ENCODE results near the gene SLCO2A1.

SLCO2A1 gene

DNA sequence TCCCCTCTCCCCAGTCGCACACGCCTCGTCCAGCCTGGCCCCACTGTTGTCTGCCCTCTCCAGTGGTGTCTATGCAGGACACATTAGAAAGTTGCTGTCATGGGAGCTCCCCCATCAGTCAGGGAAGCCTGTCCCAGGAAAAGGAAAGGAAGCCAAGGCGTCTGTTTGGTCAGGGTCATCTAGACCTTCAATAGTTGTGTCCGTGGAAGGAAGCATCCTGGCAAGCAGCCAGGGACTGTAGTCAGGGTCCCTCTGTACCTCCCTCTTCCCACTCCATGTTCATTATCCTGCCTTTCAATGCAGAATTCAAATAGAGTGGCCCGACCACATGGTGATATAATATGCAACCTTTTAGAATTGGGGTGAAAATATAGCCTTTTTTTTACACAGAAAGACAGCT lies 73.4 kb downstream of the SLCO2A1 start:
- H3K4me1 ChIP-seq (ENCODE audit: low read length): no peaks in the 10 kb centered on the region
- H3K9me2 ChIP-seq (replicated peaks; ENCODE audit: insufficient read depth, low read length): no peaks in the 10 kb centered on the region
- H3K9ac ChIP-seq (ENCODE audit: low read length): no peak overlapping the region
- no peak overlapping the region for H3K4me3 ChIP-seq (ENCODE audit: low read length)
- no peak overlapping the region for H3K4me2 ChIP-seq (ENCODE audit: low read depth, low read length)
- TF ChIP-seq, protein P1, sequence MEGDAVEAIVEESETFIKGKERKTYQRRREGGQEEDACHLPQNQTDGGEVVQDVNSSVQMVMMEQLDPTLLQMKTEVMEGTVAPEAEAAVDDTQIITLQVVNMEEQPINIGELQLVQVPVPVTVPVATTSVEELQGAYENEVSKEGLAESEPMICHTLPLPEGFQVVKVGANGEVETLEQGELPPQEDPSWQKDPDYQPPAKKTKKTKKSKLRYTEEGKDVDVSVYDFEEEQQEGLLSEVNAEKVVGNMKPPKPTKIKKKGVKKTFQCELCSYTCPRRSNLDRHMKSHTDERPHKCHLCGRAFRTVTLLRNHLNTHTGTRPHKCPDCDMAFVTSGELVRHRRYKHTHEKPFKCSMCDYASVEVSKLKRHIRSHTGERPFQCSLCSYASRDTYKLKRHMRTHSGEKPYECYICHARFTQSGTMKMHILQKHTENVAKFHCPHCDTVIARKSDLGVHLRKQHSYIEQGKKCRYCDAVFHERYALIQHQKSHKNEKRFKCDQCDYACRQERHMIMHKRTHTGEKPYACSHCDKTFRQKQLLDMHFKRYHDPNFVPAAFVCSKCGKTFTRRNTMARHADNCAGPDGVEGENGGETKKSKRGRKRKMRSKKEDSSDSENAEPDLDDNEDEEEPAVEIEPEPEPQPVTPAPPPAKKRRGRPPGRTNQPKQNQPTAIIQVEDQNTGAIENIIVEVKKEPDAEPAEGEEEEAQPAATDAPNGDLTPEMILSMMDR (IDR thresholded peaks at IDR 0.05; ENCODE audit: low read length): no peak
- no peak for TF ChIP-seq EZH2 (optimal IDR thresholded peaks at IDR 0.05; ENCODE audit: low read depth, low read length)
- TF ChIP-seq EZH2phosphoT487 (IDR thresholded peaks at IDR 0.05; ENCODE audit: low read length): no peak
- no peak for DNase-seq
- no peak overlapping the region for H3K27ac ChIP-seq (ENCODE audit: low read length)
- no peaks in the 10 kb centered on the region for H3K27me3 ChIP-seq (replicated peaks; ENCODE audit: insufficient read depth, low read length)
- H3F3A ChIP-seq (ENCODE audit: insufficient read depth, low read length): no peaks in the 10 kb centered on the region
- no peaks in the 10 kb centered on the region for H3K36me3 ChIP-seq (replicated peaks; ENCODE audit: insufficient read depth, low read length)
- H2AFZ ChIP-seq (ENCODE audit: low read length): no peak overlapping the region
- no peaks in the 10 kb centered on the region for H4K20me1 ChIP-seq (ENCODE audit: insufficient read depth, low read length)
- H3K9me3 ChIP-seq (replicated peaks; ENCODE audit: insufficient read depth, low read length): no peaks in the 10 kb centered on the region
- H3K79me2 ChIP-seq (ENCODE audit: low read length): no peaks in the 10 kb centered on the region

DNA sequence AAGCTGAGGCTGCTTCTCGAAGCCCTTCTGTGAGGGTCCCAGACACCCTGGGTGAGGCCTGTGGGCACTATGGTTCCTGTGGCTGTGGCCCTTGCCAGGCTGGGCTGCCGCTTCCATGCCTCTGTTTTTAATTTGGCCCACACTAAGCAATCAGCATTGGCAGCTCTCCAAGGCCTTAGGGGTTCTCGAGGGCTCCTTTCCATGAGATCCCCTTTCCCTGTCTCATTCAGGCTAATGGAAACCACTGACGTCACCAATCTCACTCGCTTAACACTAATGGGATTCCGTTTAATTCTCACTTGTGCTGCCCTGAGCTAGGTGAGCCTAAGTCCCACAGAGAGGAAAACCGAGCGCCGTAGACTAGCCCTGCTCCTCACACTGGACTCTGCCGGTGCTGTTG lies 73.8 kb downstream of the SLCO2A1 start:
- Histone ChIP-seq H3K27me3 (replicated peaks; ENCODE audit: insufficient read depth, low read length) (no peaks in the 10 kb centered on the region), H3K4me3 (ENCODE audit: low read length) (no peak overlapping the region), H3K36me3 (replicated peaks; ENCODE audit: insufficient read depth, low read length) (no peaks in the 10 kb centered on the region), H3K9me2 (replicated peaks; ENCODE audit: insufficient read depth, low read length) (no peaks in the 10 kb centered on the region), H3K27ac (ENCODE audit: low read length) (no peak overlapping the region), H4K20me1 (ENCODE audit: insufficient read depth, low read length) (no peaks in the 10 kb centered on the region), H3K9ac (ENCODE audit: low read length) (no peak overlapping the region), H2AFZ (ENCODE audit: low read length) (no peak overlapping the region), H3K79me2 (ENCODE audit: low read length) (no peaks in the 10 kb centered on the region), H3F3A (ENCODE audit: insufficient read depth, low read length) (no peaks in the 10 kb centered on the region), H3K4me1 (ENCODE audit: low read length) (no peaks in the 10 kb centered on the region), H3K9me3 (replicated peaks; ENCODE audit: insufficient read depth, low read length) (no peaks in the 10 kb centered on the region), H3K4me2 (ENCODE audit: low read depth, low read length) (no peak overlapping the region)
- no peak for DNase-seq
- TF ChIP-seq EZH2phosphoT487 (IDR thresholded peaks at IDR 0.05; ENCODE audit: low read length) (no peak), EZH2 (optimal IDR thresholded peaks at IDR 0.05; ENCODE audit: low read depth, low read length) (no peak)
- TF ChIP-seq, protein P1 (IDR thresholded peaks at IDR 0.05; ENCODE audit: low read length): no peak

DNA sequence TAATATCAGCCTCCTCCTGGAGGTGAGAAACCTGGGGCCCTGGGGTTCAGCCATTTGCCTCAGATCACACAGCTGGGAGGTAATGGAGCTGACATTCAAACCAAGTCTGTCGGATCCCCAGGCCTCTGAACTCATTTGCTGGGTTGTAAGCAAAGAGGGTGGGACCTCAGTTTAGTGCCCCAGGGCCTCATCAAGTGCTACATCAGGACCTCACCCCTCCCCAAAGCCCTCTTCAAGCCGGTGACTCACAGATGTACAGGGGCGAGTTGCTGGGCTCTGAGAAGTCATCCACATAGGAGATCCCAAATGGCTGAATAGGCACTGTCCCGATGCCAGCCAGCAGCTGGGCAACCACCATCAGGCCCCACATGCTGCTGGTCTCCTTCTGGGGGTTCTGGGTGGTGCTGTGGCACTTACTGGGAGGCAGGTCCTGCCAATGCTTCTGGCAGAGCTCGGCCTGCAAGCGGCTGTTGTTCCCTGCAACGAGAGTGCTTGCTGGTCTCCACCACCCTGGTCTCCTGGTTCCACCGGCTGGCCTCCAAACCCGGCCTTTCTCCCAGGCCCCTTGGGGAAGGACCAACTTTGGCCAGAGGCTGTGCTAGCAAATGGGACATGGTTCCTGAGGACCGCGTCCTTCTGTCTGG lies 74.9 kb downstream of the SLCO2A1 start:
- Histone ChIP-seq H3F3A (ENCODE audit: insufficient read depth, low read length) (no peaks in the 10 kb centered on the region), H3K4me1 (ENCODE audit: low read length) (no peaks in the 10 kb centered on the region), H2AFZ (ENCODE audit: low read length) (no peak overlapping the region), H3K27me3 (replicated peaks; ENCODE audit: insufficient read depth, low read length) (no peaks in the 10 kb centered on the region), H4K20me1 (ENCODE audit: insufficient read depth, low read length) (no peaks in the 10 kb centered on the region), H3K9me3 (replicated peaks; ENCODE audit: insufficient read depth, low read length) (no peaks in the 10 kb centered on the region), H3K9ac (ENCODE audit: low read length) (no peak overlapping the region), H3K9me2 (replicated peaks; ENCODE audit: insufficient read depth, low read length) (no peaks in the 10 kb centered on the region), H3K36me3 (replicated peaks; ENCODE audit: insufficient read depth, low read length) (no peaks in the 10 kb centered on the region), H3K27ac (ENCODE audit: low read length) (no peak overlapping the region), H3K4me2 (ENCODE audit: low read depth, low read length) (no peak overlapping the region), H3K79me2 (ENCODE audit: low read length) (no peaks in the 10 kb centered on the region), H3K4me3 (ENCODE audit: low read length) (no peak overlapping the region)
- no peak for DNase-seq
- TF ChIP-seq, protein P1 (IDR thresholded peaks at IDR 0.05; ENCODE audit: low read length): no peak
- no peak for TF ChIP-seq EZH2 (optimal IDR thresholded peaks at IDR 0.05; ENCODE audit: low read depth, low read length)
- no peak for TF ChIP-seq EZH2phosphoT487 (IDR thresholded peaks at IDR 0.05; ENCODE audit: low read length)

All from MM.1S (cell line).